Epidermal melanocyte (primary cell): ENCODE measurements around the gene ATP13A2.

Experiments
- DNase-seq: peaks from one replicate; pipeline ENCODE4 v3.0.0; 2011; ENCODE audit warnings: low spot score; ENCODE audit not compliant: insufficient read length

The ATP13A2 gene

GRCh38 chr1:17032741-17033140 lies 21.0 kb upstream of the ATP13A2 start:
- DNase-seq: no peak

GRCh38 chr1:17031436-17031835 lies 19.7 kb upstream of the ATP13A2 start:
- no peak for DNase-seq

DNA sequence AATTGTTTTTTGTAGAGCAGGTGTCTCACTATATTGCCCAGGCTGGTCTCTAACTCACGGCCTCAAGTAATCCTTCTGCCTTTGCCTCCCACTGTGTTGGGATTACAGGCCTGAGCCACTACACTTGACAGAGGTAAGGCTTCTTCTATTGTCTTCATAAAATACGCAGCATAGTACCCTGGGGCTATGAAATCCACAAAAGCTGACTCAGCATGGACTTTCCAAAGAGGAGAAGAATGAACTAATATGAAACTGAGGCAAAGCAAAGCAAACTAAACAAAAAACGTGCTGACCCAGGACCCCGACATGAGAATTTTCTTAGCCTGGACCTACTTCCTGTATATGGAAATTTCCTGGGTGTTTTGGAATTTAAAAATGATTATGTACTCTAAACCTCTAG lies 18.5 kb upstream of the ATP13A2 start:
- DNase-seq: no peak

GRCh38 chr1:17028662-17029188 lies 17.0 kb upstream of the ATP13A2 start:
- no peak for DNase-seq

GRCh38 chr1:17027900-17028299 lies 16.2 kb upstream of the ATP13A2 start:
- no peak for DNase-seq

DNA sequence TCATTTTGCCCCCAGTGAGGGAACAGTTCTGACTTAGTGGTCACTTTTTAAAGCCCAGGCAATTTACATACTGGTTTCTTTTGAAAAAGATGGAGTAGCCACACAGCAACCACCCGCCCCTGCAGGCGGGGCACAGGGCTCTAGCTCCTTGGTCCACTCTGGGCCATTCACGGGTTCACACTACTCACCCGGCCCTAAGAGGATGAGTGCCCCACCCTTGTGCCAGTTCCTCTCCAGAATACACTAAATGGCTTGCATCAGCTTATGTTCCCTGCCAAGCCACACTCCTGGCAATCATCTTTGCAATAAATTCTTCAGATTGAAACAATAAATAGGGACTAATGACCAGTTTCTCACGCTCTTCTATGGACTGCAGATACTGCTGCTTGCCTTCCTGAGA lies 15.7 kb upstream of the ATP13A2 start:
- no peak for DNase-seq

- no peak for DNase-seq
Observed at GRCh38 chr1:17024721-17025120, 13.0 kb upstream of the ATP13A2 start.

- DNase-seq: no peak
Observed at GRCh38 chr1:17023573-17023972, 11.8 kb upstream of the ATP13A2 start.

DNA sequence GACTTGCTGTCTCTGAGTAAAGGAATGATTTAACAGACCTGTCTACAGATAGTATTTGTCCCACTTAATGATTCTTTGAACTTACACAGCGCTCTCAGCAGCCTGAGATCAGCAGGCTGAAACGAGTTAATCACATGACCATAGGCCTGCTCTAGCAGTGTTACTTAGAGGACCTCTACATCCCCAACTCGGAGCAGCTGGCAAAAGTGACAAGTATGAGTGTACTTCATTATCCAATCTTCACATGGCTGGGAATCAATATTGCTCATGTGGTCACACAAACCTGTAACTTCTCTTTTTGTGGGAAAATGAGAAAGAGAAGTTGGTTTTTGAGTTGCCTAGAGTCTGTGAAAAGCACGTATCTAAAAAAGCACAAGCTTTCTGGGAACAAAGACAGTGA lies 11.4 kb upstream of the ATP13A2 start:
- DNase-seq: no peak

DNA sequence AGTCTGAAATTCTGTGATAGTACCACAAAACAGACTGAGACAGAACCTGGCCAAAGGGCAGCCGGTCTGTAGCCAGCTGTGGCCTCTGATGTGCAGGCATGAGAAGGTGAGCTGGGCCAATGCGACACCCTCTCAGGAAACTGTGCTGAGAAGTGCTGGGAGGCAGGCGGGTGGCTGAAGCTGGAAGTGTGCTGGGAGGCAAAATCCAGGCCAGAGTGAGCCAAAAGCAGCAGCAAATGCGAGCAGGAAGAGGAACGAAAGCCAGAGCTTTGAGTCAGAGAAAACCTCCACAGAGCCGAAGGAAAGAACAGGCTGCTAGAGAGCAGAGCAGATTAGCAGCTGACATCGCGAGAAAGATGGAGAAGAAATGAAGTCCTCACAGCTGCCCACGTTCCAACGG lies 10.2 kb upstream of the ATP13A2 start:
- DNase-seq: no peak

DNA sequence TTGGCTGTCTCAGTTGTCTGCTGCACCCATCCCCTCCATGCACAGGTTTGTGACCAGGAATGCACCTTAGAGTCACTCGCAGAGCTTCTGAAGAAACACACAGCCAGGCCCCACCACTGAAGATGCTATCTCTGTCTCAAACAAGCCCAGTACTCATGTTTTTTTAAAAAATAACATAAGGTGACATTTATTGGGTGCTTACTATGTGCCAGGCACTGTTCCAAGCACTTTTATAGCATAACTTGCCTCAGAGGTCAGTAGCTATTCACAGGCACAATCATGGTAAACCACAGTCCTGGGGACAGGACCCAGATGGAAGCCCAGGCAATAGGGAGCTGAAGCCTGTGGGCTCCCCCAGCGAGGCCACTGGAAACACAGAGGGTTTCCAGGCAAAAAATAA lies 8.8 kb upstream of the ATP13A2 start:
- DNase-seq: no peak

DNA sequence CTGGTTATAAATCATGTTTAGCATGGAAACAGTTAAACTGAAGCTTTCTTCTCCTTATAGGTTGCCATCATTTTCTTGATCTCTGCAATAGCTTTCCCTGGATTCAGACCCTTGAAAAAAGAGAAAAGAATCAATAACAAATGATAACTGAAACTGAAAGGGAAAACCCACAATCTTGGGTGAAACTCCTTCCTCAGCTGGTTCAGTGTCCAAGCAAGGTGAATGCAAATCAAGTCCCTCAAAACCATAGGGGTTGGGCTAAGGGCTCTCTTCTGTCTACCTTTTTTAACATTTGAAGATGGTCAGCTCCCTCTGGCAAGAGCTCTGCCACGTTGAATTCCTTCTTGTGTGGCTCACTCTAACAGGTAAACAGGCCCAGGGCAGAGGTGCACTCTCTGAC lies 7.1 kb upstream of the ATP13A2 start:
- no peak for DNase-seq

DNA sequence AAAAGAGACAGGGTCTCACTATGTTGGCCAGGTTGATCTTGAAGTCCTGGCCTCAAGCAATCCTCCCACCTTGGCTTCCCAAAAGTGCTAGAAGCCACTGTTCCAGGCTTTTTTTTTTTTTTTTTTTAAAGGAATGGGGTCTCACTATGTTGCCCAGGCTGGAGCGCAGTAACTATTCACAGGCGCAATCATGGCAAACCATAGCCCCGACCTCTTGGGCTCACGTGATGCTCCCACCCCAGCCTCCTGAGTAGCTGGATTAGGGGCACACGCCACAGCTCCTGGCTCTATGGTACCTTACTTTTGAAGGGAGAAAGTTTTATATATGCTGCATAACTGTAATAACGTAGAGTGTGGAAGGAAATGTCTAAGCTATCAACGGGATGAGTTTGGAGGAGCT lies 5.7 kb upstream of the ATP13A2 start:
- no peak for DNase-seq

DNA sequence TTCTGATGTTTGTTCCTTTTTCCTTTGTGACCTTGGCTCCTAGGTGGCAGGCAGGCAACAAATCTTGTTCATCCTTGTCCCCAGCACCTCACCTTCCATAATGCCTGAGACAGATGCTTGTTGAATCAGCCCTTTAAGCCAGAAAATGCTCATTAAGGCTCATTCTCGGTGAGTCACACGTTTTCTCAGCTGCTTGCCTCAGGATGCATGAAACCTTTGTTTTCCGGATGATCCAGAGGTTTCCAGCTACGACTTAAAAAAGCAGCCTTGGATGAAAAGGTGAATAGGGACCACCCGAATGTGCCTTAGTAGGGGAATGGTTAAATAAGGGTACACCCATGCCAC lies 4.6 kb upstream of the ATP13A2 start:
- no peak for DNase-seq

GRCh38 chr1:17014671-17015567 lies 3.2 kb upstream of the ATP13A2 start:
- DNase-seq: no peak

GRCh38 chr1:17013491-17014320 lies 2.0 kb upstream of the ATP13A2 start:
- no peak for DNase-seq

DNA sequence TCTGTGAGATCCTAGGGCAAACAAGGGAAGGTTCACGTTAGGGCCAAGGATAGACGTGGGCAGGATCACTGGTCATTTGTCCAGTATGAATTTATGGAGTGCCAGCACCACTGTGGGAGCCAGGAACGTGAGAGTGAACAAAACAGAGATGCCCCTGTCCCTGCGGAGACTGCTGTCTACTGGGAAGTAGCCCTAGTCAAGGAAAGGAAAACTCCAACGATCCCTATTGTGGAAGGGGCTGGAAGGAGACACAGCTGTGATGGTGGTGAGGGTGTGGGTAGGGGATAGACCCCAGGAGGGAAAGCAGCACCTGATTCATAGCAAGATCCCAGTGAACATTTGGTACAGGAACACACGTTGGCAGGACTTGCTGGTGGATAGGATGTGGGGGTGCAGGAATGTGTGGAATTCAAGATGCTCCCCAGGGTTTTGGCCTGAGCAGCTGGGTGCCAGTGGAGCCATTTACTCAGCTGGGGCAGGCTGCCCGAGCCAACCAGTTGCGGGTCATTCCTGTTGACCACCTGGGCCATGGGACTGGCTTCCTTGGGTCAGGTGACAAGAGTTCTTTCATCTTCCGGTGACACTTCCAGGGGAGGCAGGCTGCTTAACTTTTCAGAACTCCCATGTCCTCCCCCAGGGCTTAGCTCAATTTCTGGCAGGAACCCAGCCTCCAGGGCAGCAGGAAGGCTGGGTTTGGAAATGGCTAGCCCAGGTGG lies 1.2 kb upstream of the ATP13A2 start:
- no peak for DNase-seq

- no peak for DNase-seq
Observed at GRCh38 chr1:17011092-17011438, 663 bp downstream of the ATP13A2 start.

- no peak for DNase-seq
Observed at GRCh38 chr1:17009706-17010105, 2.0 kb downstream of the ATP13A2 start.

GRCh38 chr1:17008208-17008855 lies 3.4 kb downstream of the ATP13A2 start:
- no peak for DNase-seq

GRCh38 chr1:17007121-17007520 lies 4.6 kb downstream of the ATP13A2 start:
- no peak for DNase-seq
